ENCODE data around the gene ORMDL2. TPM values are rescaled to one million over a fixed set of nuclear protein-coding genes. Genes with fewer than 3 reads are reported as not detected.

Gene ORMDL2
- total RNA-seq, 1 donor from 2014 or later, result 54.8 TPM

DNA sequence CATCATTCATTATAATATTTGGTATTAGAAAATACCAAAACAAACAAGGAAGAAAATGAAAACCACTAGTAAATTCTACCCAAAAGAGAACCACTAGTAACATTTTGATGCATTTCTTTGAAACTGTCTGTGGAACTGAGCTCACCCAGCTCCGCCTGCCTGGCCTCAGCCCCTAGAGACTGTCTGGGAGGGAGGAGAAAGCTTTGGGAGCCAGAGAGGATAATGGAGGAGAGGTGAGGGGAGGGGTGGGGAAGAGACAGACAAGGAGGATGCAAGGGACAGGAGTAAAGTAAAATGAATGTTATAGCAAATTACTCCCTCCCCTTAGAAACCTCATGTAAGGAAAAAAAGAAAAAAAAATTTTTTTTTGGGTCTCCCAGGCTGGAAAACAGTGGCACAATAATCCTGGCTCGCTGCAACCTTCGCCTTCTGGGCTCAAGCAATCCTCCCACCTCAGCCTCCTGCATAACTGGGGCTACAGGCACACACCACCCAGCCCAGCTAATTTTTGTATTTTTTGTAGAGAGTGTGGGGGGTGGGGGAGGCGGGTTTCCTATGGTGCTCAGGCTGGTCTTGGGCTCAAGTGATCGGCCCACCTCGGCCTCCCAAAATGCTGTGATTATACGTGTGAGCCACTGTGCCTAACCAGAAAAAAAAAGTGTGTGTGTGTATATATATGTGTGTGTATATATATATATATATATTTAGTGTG, 28.1 kb downstream of the ORMDL2 start:
- no peaks in the 10 kb centered on the region for H3K9me3 ChIP-seq (ENCODE audit: insufficient read depth, low read depth, low read length)
- TF ChIP-seq, protein P1, sequence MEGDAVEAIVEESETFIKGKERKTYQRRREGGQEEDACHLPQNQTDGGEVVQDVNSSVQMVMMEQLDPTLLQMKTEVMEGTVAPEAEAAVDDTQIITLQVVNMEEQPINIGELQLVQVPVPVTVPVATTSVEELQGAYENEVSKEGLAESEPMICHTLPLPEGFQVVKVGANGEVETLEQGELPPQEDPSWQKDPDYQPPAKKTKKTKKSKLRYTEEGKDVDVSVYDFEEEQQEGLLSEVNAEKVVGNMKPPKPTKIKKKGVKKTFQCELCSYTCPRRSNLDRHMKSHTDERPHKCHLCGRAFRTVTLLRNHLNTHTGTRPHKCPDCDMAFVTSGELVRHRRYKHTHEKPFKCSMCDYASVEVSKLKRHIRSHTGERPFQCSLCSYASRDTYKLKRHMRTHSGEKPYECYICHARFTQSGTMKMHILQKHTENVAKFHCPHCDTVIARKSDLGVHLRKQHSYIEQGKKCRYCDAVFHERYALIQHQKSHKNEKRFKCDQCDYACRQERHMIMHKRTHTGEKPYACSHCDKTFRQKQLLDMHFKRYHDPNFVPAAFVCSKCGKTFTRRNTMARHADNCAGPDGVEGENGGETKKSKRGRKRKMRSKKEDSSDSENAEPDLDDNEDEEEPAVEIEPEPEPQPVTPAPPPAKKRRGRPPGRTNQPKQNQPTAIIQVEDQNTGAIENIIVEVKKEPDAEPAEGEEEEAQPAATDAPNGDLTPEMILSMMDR (IDR thresholded peaks at IDR 0.05; ENCODE audit: insufficient read depth, low read depth, low read length), result no peak
- TF ChIP-seq EZH2 (IDR thresholded peaks at IDR 0.05; ENCODE audit: insufficient read depth, low read length), result no peak
- no peaks in the 10 kb centered on the region for H3K27me3 ChIP-seq (ENCODE audit: insufficient read depth, low read length)
- H3K27ac ChIP-seq (ENCODE audit: low read depth, low read length), result peak overlapping the region; percentile 99
- FAIRE-seq (no peak), DNase-seq (ENCODE audit: low read depth) (no peak)
- H4K20me1 ChIP-seq (ENCODE audit: insufficient read depth, low read length), result no peaks in the 10 kb centered on the region
- peak overlapping the region; percentile 92 for H3K27ac Mint-ChIP-seq (ENCODE audit: unreplicated experiment)
- H3K36me3 ChIP-seq (ENCODE audit: insufficient read depth, low read length), result no peaks in the 10 kb centered on the region
- peaks cover 43% of the 10 kb centered on the region for H3K4me1 Mint-ChIP-seq (ENCODE audit: low read depth, unreplicated experiment)
- H3K27me3 Mint-ChIP-seq (ENCODE audit: low read depth, unreplicated experiment), result no peaks in the 10 kb centered on the region
- H3K36me3 Mint-ChIP-seq (ENCODE audit: low read depth, unreplicated experiment), result peaks cover 4% of the 10 kb centered on the region
- peaks cover 32% of the 10 kb centered on the region for H3K4me1 ChIP-seq (ENCODE audit: insufficient read depth, low read length)
- H3K4me3 ChIP-seq (ENCODE audit: insufficient read depth, low read depth, low read length), result no peak overlapping the region
- H3K4me3 Mint-ChIP-seq (ENCODE audit: unreplicated experiment), result no peak overlapping the region
- no peak overlapping the region for H2AFZ ChIP-seq (ENCODE audit: low read depth, low read length)
- no peak overlapping the region for H3K9ac ChIP-seq (ENCODE audit: low read length)
- H3K79me2 ChIP-seq (ENCODE audit: insufficient read depth, low read length), result peaks cover 6% of the 10 kb centered on the region
- peaks cover 6% of the 10 kb centered on the region for H3K9me3 Mint-ChIP-seq (ENCODE audit: unreplicated experiment)
- H3K4me2 ChIP-seq (ENCODE audit: low read length), result no peak overlapping the region

DNA sequence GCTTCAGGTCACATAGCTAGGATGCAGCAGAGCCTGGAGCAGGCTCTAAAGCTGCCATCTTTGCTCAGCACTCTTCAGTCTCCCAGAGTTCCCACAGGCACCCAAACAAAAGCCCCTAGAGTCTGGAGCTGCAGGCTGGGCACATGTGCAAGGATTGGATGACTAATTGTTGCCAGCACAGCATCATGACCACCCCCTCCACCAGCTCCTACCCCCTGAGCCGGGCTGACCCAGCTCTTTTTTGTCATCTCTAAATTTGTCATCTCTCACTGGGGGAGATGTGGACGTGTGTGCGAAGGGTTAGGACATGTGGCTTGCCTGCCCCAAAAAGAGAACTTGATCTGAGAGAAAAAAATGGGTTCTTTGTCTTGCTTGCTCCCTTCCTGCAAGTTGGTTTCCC, 29.2 kb downstream of the ORMDL2 start:
- H3K36me3 ChIP-seq (ENCODE audit: insufficient read depth, low read length), result no peaks in the 10 kb centered on the region
- H3K4me1 ChIP-seq (ENCODE audit: insufficient read depth, low read length), result peaks cover 30% of the 10 kb centered on the region
- no peak for TF ChIP-seq EZH2 (IDR thresholded peaks at IDR 0.05; ENCODE audit: insufficient read depth, low read length)
- TF ChIP-seq, protein P1 (IDR thresholded peaks at IDR 0.05; ENCODE audit: insufficient read depth, low read depth, low read length), result no peak
- H2AFZ ChIP-seq (ENCODE audit: low read depth, low read length), result peak overlapping the region; percentile 24
- H3K9me3 ChIP-seq (ENCODE audit: insufficient read depth, low read depth, low read length), result no peaks in the 10 kb centered on the region
- no peaks in the 10 kb centered on the region for H4K20me1 ChIP-seq (ENCODE audit: insufficient read depth, low read length)
- Mint-ChIP-seq H3K27me3 (ENCODE audit: low read depth, unreplicated experiment) (no peaks in the 10 kb centered on the region), H3K4me3 (ENCODE audit: unreplicated experiment) (no peak overlapping the region), H3K36me3 (ENCODE audit: low read depth, unreplicated experiment) (no peaks in the 10 kb centered on the region), H3K9me3 (ENCODE audit: unreplicated experiment) (no peaks in the 10 kb centered on the region), H3K27ac (ENCODE audit: unreplicated experiment) (peak overlapping the region; percentile 92), H3K4me1 (ENCODE audit: low read depth, unreplicated experiment) (peaks cover 42% of the 10 kb centered on the region)
- FAIRE-seq, result no peak
- peak; percentile 74 for DNase-seq (ENCODE audit: low read depth)
- H3K4me2 ChIP-seq (ENCODE audit: low read length), result peak overlapping the region; percentile 78
- H3K9ac ChIP-seq (ENCODE audit: low read length), result peak overlapping the region; percentile 88
- H3K79me2 ChIP-seq (ENCODE audit: insufficient read depth, low read length), result peaks cover 3% of the 10 kb centered on the region
- H3K27me3 ChIP-seq (ENCODE audit: insufficient read depth, low read length), result no peaks in the 10 kb centered on the region
- no peak overlapping the region for H3K4me3 ChIP-seq (ENCODE audit: insufficient read depth, low read depth, low read length)
- H3K27ac ChIP-seq (ENCODE audit: low read depth, low read length), result peak overlapping the region; percentile 99
